Upper lobe of left lung (tissue), 6 donors: ENCODE measurements around the gene SEMA5A. TPM values are rescaled to one million over a fixed set of nuclear protein-coding genes. Genes with fewer than 3 reads are reported as not detected.

Experiments used
- ATAC-seq, 2 donors: fragments of 200-7000 bp; cut with Tn5 transposase; one replicate each; pipeline ENCODE4 v1.9.1; 2022; ENCODE audit warnings: mild to moderate bottlenecking in 2 of 2, moderate library complexity in 2 of 2; ENCODE audit not compliant: low FRiP score in 2 of 2
- DNase-seq, 2 donors: peaks; one replicate each; pipeline ENCODE4 v3.0.0-alpha.2; 2019 to 2020
- H3K27ac ChIP-seq, 4 donors: fragments of 200-600 bp; sonication (generic); one replicate each; pipeline ENCODE4 v1.5.1; 2016 to 2019
- H3K27me3 ChIP-seq, 4 donors: fragments of 200-600 bp; sonication (generic); one replicate each; pipeline ENCODE4 v1.5.1; 2017 to 2019
- H3K36me3 ChIP-seq, 4 donors: fragments of 200-600 bp; sonication (generic); one replicate each; pipeline ENCODE4 v1.5.1; 2016 to 2019
- H3K4me1 ChIP-seq, 4 donors: fragments of 200-600 bp; sonication (generic); one replicate each; pipeline ENCODE4 v1.5.1; 2018 to 2019
- H3K4me3 ChIP-seq, 4 donors: fragments of 200-600 bp; sonication (generic); one replicate each; pipeline ENCODE4 v1.5.1; 2017 to 2019; ENCODE audit warnings: mild to moderate bottlenecking in 2 of 4, moderate library complexity in 1 of 4
- H3K9me3 ChIP-seq, 4 donors: fragments of 200-600 bp; sonication (generic); one replicate each; pipeline ENCODE4 v1.5.1; 2018 to 2019
- EP300 ChIP-seq, 4 donors: sonication (generic); formaldehyde crosslinking; IDR thresholded peaks; one replicate each; pipeline ENCODE4 v1.5.1; 2017; ENCODE audit warnings: antibody characterized with exemption in 4 of 4, control low read depth in 2 of 4
- POLR2A ChIP-seq, 4 donors: fragments of 450-650 bp; IDR thresholded peaks; one replicate each; pipeline ENCODE4 v1.5.1; 2016 to 2017; ENCODE audit warnings: antibody characterized with exemption in 4 of 4, mild to moderate bottlenecking in 2 of 4
- POLR2AphosphoS5 ChIP-seq, 2 donors: sonication (generic); formaldehyde crosslinking; IDR thresholded peaks; one replicate each; pipeline ENCODE4 v1.5.1; 2017; ENCODE audit warnings: antibody characterized with exemption in 2 of 2
- WGBS, 2 donors: methylation state at CpG; one replicate each; pipeline ENCODE4 v1.1.5; 2017 to 2018; 5-methylcytosine and 5-hydroxymethylcytosine counted together
- total RNA-seq, 6 donors: library from RNA; depleted of rRNA in 4 of 6; stranded (reverse); fragments of >200 nt in 4 of 6; gene quantifications; one replicate each; pipeline versions ENCODE4 v1.1.0 to v1.2.1, GENCODE V29; 2016 to 2021
- TF ChIP-seq, protein P1 (sequence below), 6 experiments: fragments of 450-650 bp in 4 of 6; fragments of 200-600 bp in 2 of 6; sonication (generic) in 2 of 6; IDR thresholded peaks; one replicate each; pipeline ENCODE4 v1.5.1; 2016 to 2019; ENCODE audit warnings: antibody characterized with exemption in 6 of 6
- donor health status: DM: no; HTN: no; CAD: no; lungs with moderate emphysema.
- donor health status: DM: no; HTN: yes; CAD: no; lungs with severe emphysema.

The SEMA5A gene
- total RNA-seq, 6 donors from 2014 or later: 5.2 to 40.5 (median 27.5) TPM

GRCh38 chr5:9347541-9348295 lies 198.2 kb downstream of the SEMA5A start:
- Histone ChIP-seq H3K4me1 (peaks cover 0 to 5% (median 2%) of the 10 kb centered on the region in 4 donors), H3K9me3 (no peaks in the 10 kb centered on the region), H3K27me3 (no peaks in the 10 kb centered on the region), H3K36me3 (no peaks in the 10 kb centered on the region), H3K27ac (peak overlapping the region in 1 of 4 donors; percentile 48), H3K4me3 (no peak overlapping the region)
- TF ChIP-seq, protein P1, sequence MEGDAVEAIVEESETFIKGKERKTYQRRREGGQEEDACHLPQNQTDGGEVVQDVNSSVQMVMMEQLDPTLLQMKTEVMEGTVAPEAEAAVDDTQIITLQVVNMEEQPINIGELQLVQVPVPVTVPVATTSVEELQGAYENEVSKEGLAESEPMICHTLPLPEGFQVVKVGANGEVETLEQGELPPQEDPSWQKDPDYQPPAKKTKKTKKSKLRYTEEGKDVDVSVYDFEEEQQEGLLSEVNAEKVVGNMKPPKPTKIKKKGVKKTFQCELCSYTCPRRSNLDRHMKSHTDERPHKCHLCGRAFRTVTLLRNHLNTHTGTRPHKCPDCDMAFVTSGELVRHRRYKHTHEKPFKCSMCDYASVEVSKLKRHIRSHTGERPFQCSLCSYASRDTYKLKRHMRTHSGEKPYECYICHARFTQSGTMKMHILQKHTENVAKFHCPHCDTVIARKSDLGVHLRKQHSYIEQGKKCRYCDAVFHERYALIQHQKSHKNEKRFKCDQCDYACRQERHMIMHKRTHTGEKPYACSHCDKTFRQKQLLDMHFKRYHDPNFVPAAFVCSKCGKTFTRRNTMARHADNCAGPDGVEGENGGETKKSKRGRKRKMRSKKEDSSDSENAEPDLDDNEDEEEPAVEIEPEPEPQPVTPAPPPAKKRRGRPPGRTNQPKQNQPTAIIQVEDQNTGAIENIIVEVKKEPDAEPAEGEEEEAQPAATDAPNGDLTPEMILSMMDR (IDR thresholded peaks at IDR 0.05): no peak
- TF ChIP-seq EP300 (IDR thresholded peaks at IDR 0.05) (no peak), POLR2A (IDR thresholded peaks at IDR 0.05) (no peak), POLR2AphosphoS5 (IDR thresholded peaks at IDR 0.05) (no peak)
- no peak for DNase-seq
- ATAC-seq: no peak
- 58 to 79% methylated on average over 7 of the region's 7 CpGs for WGBS, 2 donors

- DNase-seq (no peak), ATAC-seq (no peak)
- H3K36me3 ChIP-seq: no peaks in the 10 kb centered on the region
- H3K4me1 ChIP-seq: peaks cover 0 to 5% (median 2%) of the 10 kb centered on the region in 4 donors
- no peak overlapping the region for H3K27ac ChIP-seq
- TF ChIP-seq EP300 (IDR thresholded peaks at IDR 0.05): no peak
- no peak for TF ChIP-seq POLR2AphosphoS5 (IDR thresholded peaks at IDR 0.05)
- no peak for TF ChIP-seq POLR2A (IDR thresholded peaks at IDR 0.05)
- TF ChIP-seq, protein P1 (IDR thresholded peaks at IDR 0.05): no peak
- H3K27me3 ChIP-seq: no peaks in the 10 kb centered on the region
- H3K4me3 ChIP-seq: no peak overlapping the region
- WGBS, 2 donors: 78 to 88% methylated on average over 3 of the region's 3 CpGs
- H3K9me3 ChIP-seq: no peaks in the 10 kb centered on the region
Measured at GRCh38 chr5:9347032-9347431, 198.8 kb downstream of the SEMA5A start.

- no peaks in the 10 kb centered on the region for H3K36me3 ChIP-seq
- ATAC-seq: no peak
- peaks cover 0 to 5% (median 2%) of the 10 kb centered on the region in 4 donors for H3K4me1 ChIP-seq
- no peak for TF ChIP-seq POLR2AphosphoS5 (IDR thresholded peaks at IDR 0.05)
- TF ChIP-seq POLR2A (IDR thresholded peaks at IDR 0.05): no peak
- TF ChIP-seq, protein P1 (IDR thresholded peaks at IDR 0.05): no peak
- no peak for TF ChIP-seq EP300 (IDR thresholded peaks at IDR 0.05)
- H3K27me3 ChIP-seq: no peaks in the 10 kb centered on the region
- no peak for DNase-seq
- H3K9me3 ChIP-seq: no peaks in the 10 kb centered on the region
- no peak overlapping the region for H3K27ac ChIP-seq
- H3K4me3 ChIP-seq: no peak overlapping the region
- 75 to 89% methylated on average over 1 of the region's 1 CpG for WGBS, 2 donors
Measured at GRCh38 chr5:9344751-9345240, 201.1 kb downstream of the SEMA5A start.

- no peak for ATAC-seq
- peak overlapping the region in 2 of 4 donors; percentile 2 to 26 for H3K27ac ChIP-seq
- no peak overlapping the region for H3K4me3 ChIP-seq
- no peaks in the 10 kb centered on the region for H3K36me3 ChIP-seq
- no peaks in the 10 kb centered on the region for H3K27me3 ChIP-seq
- H3K9me3 ChIP-seq: no peaks in the 10 kb centered on the region
- DNase-seq: no peak
- TF ChIP-seq EP300 (IDR thresholded peaks at IDR 0.05) (no peak), POLR2AphosphoS5 (IDR thresholded peaks at IDR 0.05) (no peak), POLR2A (IDR thresholded peaks at IDR 0.05) (no peak)
- TF ChIP-seq, protein P1 (IDR thresholded peaks at IDR 0.05): no peak
- 33 to 50% methylated on average over 3 of the region's 3 CpGs for WGBS, 2 donors
- H3K4me1 ChIP-seq: peaks cover 0 to 5% (median 0%) of the 10 kb centered on the region in 4 donors
Measured at GRCh38 chr5:9343146-9343850, 202.6 kb downstream of the SEMA5A start.
